Stimulated activated CD4-positive, alpha-beta T cell treated with anti-CD3 and anti-CD28 coated beads, Interleukin-2, amount 100 ng/mL, for 4 hours (primary cell): ENCODE measurements around the gene SMIM9.

Experiments
- DNase-seq: peaks from one replicate; pipeline ENCODE4 v3.0.0-alpha.2; 2020; ENCODE audit warnings: low read depth

Gene SMIM9

GRCh38 chrX:154815274-154815818 is 19.1 kb downstream of the SMIM9 start:
- DNase-seq = no peak

GRCh38 chrX:154813801-154814200 is 20.7 kb downstream of the SMIM9 start:
- DNase-seq = no peak

- no peak for DNase-seq
Observed at GRCh38 chrX:154812341-154813101, 21.9 kb downstream of the SMIM9 start.

- no peak for DNase-seq
Observed at GRCh38 chrX:154809939-154810665, 24.4 kb downstream of the SMIM9 start.

- DNase-seq = no peak
Observed at GRCh38 chrX:154806837-154807501, 27.5 kb downstream of the SMIM9 start.

- no peak for DNase-seq
Observed at GRCh38 chrX:154805696-154806091, 28.8 kb downstream of the SMIM9 start.

GRCh38 chrX:154804957-154805695 is 29.3 kb downstream of the SMIM9 start, which contains the start of gene MPP1:
Gene MPP1 (minus strand): TSS chrX:154805485. CDS start chrX:154805373, 112 bp downstream.
- DNase-seq = peak; percentile 64

GRCh38 chrX:154804261-154804956 is 30.1 kb downstream of the SMIM9 start:
- no peak for DNase-seq

GRCh38 chrX:154802947-154803346 is 31.5 kb downstream of the SMIM9 start:
- DNase-seq = no peak

GRCh38 chrX:154800478-154801210 is 33.8 kb downstream of the SMIM9 start:
- no peak for DNase-seq

- DNase-seq = no peak
Observed at GRCh38 chrX:154799556-154800348, 34.7 kb downstream of the SMIM9 start.

GRCh38 chrX:154797006-154797405 is 37.5 kb downstream of the SMIM9 start:
- no peak for DNase-seq

GRCh38 chrX:154795016-154795415 is 39.4 kb downstream of the SMIM9 start:
- DNase-seq = no peak

- no peak for DNase-seq
Observed at GRCh38 chrX:154793084-154793795, 41.2 kb downstream of the SMIM9 start.

- no peak for DNase-seq
Observed at GRCh38 chrX:154791939-154792338, 42.5 kb downstream of the SMIM9 start.

- no peak for DNase-seq
Observed at GRCh38 chrX:154791467-154791866, 43.0 kb downstream of the SMIM9 start.

- no peak for DNase-seq
Observed at GRCh38 chrX:154785716-154786115, 48.7 kb downstream of the SMIM9 start.

GRCh38 chrX:154784149-154784995 is 50.1 kb downstream of the SMIM9 start:
- no peak for DNase-seq
